ENCODE results near the gene MYT1. TPM values are rescaled to one million over a fixed set of nuclear protein-coding genes. Genes with fewer than 3 reads are reported as not detected.
A peak's percentile ranks its signal among the peaks of the same experiment; 100 is the strongest.

The MYT1 gene
- total and polyA plus RNA-seq, 2 of the 13 experiments (the other 11 are each of a cell fraction or from before 2014, with no cell fraction given) = 0.58 to 2.5 TPM

DNA sequence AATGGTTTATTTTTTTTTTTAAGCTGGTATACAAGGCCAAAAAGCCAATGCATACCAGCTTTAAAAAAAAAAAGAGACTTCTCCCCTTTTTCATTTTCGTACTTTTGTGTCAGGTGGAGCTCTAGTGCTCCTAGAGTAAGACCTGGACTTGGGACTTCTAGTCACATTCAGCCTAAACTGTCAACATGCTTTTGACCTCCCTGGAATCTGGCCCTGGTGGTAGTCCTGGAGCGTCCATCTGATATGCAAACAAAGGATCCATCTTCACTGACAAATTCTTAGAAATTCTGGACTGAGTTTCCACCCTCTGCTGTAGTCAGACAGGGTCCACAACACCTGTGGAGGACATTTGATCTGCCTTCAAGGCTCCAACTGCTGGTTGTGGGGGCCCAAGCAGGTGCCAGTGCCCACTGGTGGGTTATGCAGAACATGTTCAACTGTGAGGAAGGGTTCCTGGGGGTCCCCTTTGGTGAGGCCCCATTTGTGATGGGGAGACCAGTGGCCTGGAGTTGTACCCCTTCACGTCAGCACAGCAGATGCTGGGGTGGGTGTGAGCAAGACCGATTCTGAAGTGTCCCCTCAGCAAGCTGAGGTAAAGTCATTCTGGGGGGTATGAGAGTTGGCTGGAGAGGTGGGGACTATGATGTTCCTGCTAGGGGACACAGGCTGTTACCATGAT is 78.7 kb downstream of the MYT1 start (continued):
- TF ChIP-seq, protein P1, sequence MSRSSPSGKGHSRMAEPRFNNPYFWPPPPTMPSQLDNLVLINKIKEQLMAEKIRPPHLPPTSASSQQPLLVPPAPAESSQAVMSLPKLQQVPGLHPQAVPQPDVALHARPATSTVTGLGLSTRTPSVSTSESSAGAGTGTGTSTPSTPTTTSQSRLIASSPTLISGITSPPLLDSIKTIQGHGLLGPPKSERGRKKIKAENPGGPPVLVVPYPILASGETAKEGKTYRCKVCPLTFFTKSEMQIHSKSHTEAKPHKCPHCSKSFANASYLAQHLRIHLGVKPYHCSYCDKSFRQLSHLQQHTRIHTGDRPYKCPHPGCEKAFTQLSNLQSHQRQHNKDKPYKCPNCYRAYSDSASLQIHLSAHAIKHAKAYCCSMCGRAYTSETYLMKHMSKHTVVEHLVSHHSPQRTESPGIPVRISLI (CRISPR knock-in tag; IDR thresholded peaks at IDR 0.05; ENCODE audit: borderline replicate concordance) = peak; percentile 93
- peak; percentile 98 for TF ChIP-seq ESRRA (CRISPR knock-in tag; IDR thresholded peaks at IDR 0.05; ENCODE audit: low read depth)
- no peak for TF ChIP-seq KLF15 (CRISPR knock-in tag; IDR thresholded peaks at IDR 0.05; ENCODE audit: borderline replicate concordance)
- TF ChIP-seq ZBTB42 (CRISPR knock-in tag; IDR thresholded peaks at IDR 0.05) = no peak
- peak; percentile 75 for TF ChIP-seq ERF (CRISPR knock-in tag; IDR thresholded peaks at IDR 0.05)
- TF ChIP-seq RFX3 (CRISPR knock-in tag; IDR thresholded peaks at IDR 0.05) = no peak
- TF ChIP-seq NONO (IDR thresholded peaks at IDR 0.05) = no peak
- peak; percentile 78; the same call in 1 of the 2 replicates for TF ChIP-seq NONO (CRISPR knock-in tag; conservative IDR thresholded peaks at IDR 0.05)
- no peak for TF ChIP-seq ZBTB21 (CRISPR knock-in tag; IDR thresholded peaks at IDR 0.05)
- no peak for TF ChIP-seq GRHL1 (CRISPR knock-in tag; conservative IDR thresholded peaks at IDR 0.05)
- no peak for TF ChIP-seq RNF2 (conservative IDR thresholded peaks at IDR 0.05; ENCODE audit: low read depth)
- no peak for TF ChIP-seq POLR2AphosphoS5 (IDR thresholded peaks at IDR 0.05; ENCODE audit: low read depth, low read length)
- TF ChIP-seq ZBTB40 (IDR thresholded peaks at IDR 0.05) = no peak
- no peak for TF ChIP-seq ZBTB40 (CRISPR knock-in tag; IDR thresholded peaks at IDR 0.05)
- no peak for TF ChIP-seq PHF5A (CRISPR knock-in tag; IDR thresholded peaks at IDR 0.05; ENCODE audit: low read depth, unreplicated experiment)
- TF ChIP-seq HNRNPLL (IDR thresholded peaks at IDR 0.05; ENCODE audit: low read depth, low read length, poor library complexity, severe bottlenecking) = no peak
- TF ChIP-seq ZNF274 (CRISPR knock-in tag; IDR thresholded peaks at IDR 0.05) = peak; percentile 73; the same call in 1 of the 2 replicates
- TF ChIP-seq ZNF891 (CRISPR knock-in tag; IDR thresholded peaks at IDR 0.05) = no peak
- no peak for TF ChIP-seq ZNF558 (CRISPR knock-in tag; IDR thresholded peaks at IDR 0.05; ENCODE audit: borderline replicate concordance)

Data from HepG2 (cell line).